Nephron (organoid): ENCODE data around the gene ZNF385C.
A peak's percentile ranks its signal among the peaks of the same experiment; 100 is the strongest.

ENCODE experiments used
- H3K27ac Mint-ChIP-seq, 3 experiments: 2 replicates each; pipeline ENCODE4 v1.8.0; 2020; ENCODE audit warnings: mixed read lengths in 3 of 3, mild to moderate bottlenecking in 2 of 3, moderate library complexity in 1 of 3
- H3K27me3 Mint-ChIP-seq: 2 replicates; pipeline ENCODE4 v1.8.0; 2021; ENCODE audit warnings: low read depth, mild to moderate bottlenecking, moderate library complexity, mixed read lengths
- H3K36me3 Mint-ChIP-seq: 2 replicates; pipeline ENCODE4 v1.8.0; 2020; ENCODE audit warnings: low read depth, mixed read lengths
- H3K4me1 Mint-ChIP-seq: 2 replicates; pipeline ENCODE4 v1.8.0; 2020; ENCODE audit warnings: mixed read lengths
- H3K4me3 Mint-ChIP-seq, 3 experiments: 2 replicates each; pipeline ENCODE4 v1.8.0; 2020; ENCODE audit warnings: mild to moderate bottlenecking in 3 of 3, mixed read lengths in 3 of 3, moderate library complexity in 2 of 3
- H3K9me3 Mint-ChIP-seq: 2 replicates; pipeline ENCODE4 v1.8.0; 2020; ENCODE audit warnings: mixed read lengths
- CTCF ChIP-seq, 3 experiments: fragments of 200-600 bp; sonication (generic); IDR thresholded peaks; one replicate each; pipeline ENCODE4 v1.5.0; 2021; ENCODE audit warnings: antibody characterized with exemption in 3 of 3; ENCODE audit not compliant: unreplicated experiment in 3 of 3

The ZNF385C gene

GRCh38 chr17:42111871-42112551, 13.7 kb upstream of the ZNF385C start:
- Mint-ChIP-seq H3K9me3 (no peaks in the 10 kb centered on the region), H3K36me3 (peaks cover 6% of the 10 kb centered on the region), H3K4me3 (peak overlapping the region; percentile 23 to 85 (median 80)), H3K27ac (peak overlapping the region; percentile 20 to 85 (median 84)), H3K27me3 (peaks cover 12% of the 10 kb centered on the region), H3K4me1 (peaks cover 18% of the 10 kb centered on the region)
- TF ChIP-seq CTCF (IDR thresholded peaks at IDR 0.05; ENCODE audit: unreplicated experiment in 3 of 3), result no peak

GRCh38 chr17:42111265-42111636, 13.0 kb upstream of the ZNF385C start:
- no peak for TF ChIP-seq CTCF (IDR thresholded peaks at IDR 0.05; ENCODE audit: unreplicated experiment in 3 of 3)
- H3K36me3 Mint-ChIP-seq, result no peaks in the 10 kb centered on the region
- peaks cover 11% of the 10 kb centered on the region for H3K4me1 Mint-ChIP-seq
- no peak overlapping the region for H3K4me3 Mint-ChIP-seq
- H3K27ac Mint-ChIP-seq, result no peak overlapping the region
- peaks cover 17% of the 10 kb centered on the region for H3K27me3 Mint-ChIP-seq
- H3K9me3 Mint-ChIP-seq, result no peaks in the 10 kb centered on the region

GRCh38 chr17:42110301-42111264, 12.3 kb upstream of the ZNF385C start:
- TF ChIP-seq CTCF (IDR thresholded peaks at IDR 0.05; ENCODE audit: unreplicated experiment in 3 of 3), result no peak

GRCh38 chr17:42109086-42109485, 10.8 kb upstream of the ZNF385C start:
- peaks cover 21% of the 10 kb centered on the region for H3K27me3 Mint-ChIP-seq
- TF ChIP-seq CTCF (IDR thresholded peaks at IDR 0.05; ENCODE audit: unreplicated experiment in 3 of 3), result no peak

More at GRCh38 chr17:42110301-42111264, 12.3 kb upstream of the ZNF385C start:
- H3K4me3 Mint-ChIP-seq, result peak overlapping the region in 2 of 3 experiments; percentile 59 to 72
- H3K36me3 Mint-ChIP-seq, result no peaks in the 10 kb centered on the region
- H3K27ac Mint-ChIP-seq, result peak overlapping the region in 1 of 3 experiments; percentile 16
- peaks cover 11% of the 10 kb centered on the region for H3K4me1 Mint-ChIP-seq
- no peaks in the 10 kb centered on the region for H3K9me3 Mint-ChIP-seq
- H3K27me3 Mint-ChIP-seq, result peaks cover 13% of the 10 kb centered on the region

GRCh38 chr17:42107597-42108576, 9.6 kb upstream of the ZNF385C start:
- Mint-ChIP-seq H3K27ac (no peak overlapping the region), H3K4me3 (peak overlapping the region in 2 of 3 experiments; percentile 51 to 61), H3K27me3 (peaks cover 26% of the 10 kb centered on the region), H3K4me1 (peaks cover 11% of the 10 kb centered on the region), H3K9me3 (no peaks in the 10 kb centered on the region), H3K36me3 (no peaks in the 10 kb centered on the region)
- no peak for TF ChIP-seq CTCF (IDR thresholded peaks at IDR 0.05; ENCODE audit: unreplicated experiment in 3 of 3)

More at GRCh38 chr17:42109086-42109485, 10.8 kb upstream of the ZNF385C start:
- Mint-ChIP-seq H3K4me3 (no peak overlapping the region), H3K27ac (no peak overlapping the region), H3K9me3 (no peaks in the 10 kb centered on the region), H3K36me3 (no peaks in the 10 kb centered on the region), H3K4me1 (peaks cover 11% of the 10 kb centered on the region)
